Esophagus squamous epithelium (tissue), 4 donors: ENCODE measurements around the gene PDSS2.

ENCODE experiments used
- POLR2A ChIP-seq, 4 donors: fragments of 450-650 bp; IDR thresholded peaks; one replicate each; pipeline ENCODE4 v1.6.1; 2017; ENCODE audit warnings: antibody characterized with exemption in 4 of 4, mild to moderate bottlenecking in 4 of 4, moderate library complexity in 3 of 4
- TF ChIP-seq, protein P1 (sequence below), 6 experiments: fragments of 450-650 bp in 4 of 6; fragments of 200-600 bp in 2 of 6; sonication (generic) in 2 of 6; IDR thresholded peaks; one replicate each; pipeline ENCODE4 v1.5.1; 2016 to 2019; ENCODE audit warnings: antibody characterized with exemption in 6 of 6, mild to moderate bottlenecking in 4 of 6, moderate library complexity in 4 of 6

DNA sequence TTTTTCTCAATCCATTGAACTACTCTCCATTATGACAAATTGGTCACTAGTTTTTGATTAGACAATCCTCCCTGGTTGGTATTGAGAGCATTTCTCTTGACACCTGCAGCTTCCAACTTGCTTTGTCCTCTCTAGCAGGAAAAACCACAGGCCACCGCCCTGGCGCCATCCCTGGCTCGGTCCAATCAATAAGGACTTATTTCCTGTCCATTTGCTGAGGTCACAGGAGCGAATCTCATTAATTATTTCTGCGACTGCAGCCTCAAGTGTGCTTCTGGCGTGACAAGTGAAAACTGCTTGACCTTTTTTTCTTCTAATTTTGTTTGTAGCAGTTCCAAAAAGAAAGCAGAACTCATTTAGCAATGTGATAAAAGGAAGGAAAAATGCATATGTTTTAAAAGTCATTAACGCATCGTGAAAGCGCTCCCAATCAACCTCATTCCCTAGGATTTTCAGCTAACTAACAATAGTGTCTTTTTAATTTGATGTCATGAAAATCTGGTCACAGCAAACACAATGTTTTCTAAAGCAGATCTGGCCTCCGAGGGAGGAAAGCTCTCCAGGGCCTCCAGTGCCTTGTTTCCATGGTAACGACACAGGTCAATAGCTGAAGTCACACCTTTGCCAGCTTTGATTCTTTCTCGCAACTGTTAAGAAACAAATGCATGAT, 305.1 kb downstream of the PDSS2 start:
- TF ChIP-seq, protein P1, sequence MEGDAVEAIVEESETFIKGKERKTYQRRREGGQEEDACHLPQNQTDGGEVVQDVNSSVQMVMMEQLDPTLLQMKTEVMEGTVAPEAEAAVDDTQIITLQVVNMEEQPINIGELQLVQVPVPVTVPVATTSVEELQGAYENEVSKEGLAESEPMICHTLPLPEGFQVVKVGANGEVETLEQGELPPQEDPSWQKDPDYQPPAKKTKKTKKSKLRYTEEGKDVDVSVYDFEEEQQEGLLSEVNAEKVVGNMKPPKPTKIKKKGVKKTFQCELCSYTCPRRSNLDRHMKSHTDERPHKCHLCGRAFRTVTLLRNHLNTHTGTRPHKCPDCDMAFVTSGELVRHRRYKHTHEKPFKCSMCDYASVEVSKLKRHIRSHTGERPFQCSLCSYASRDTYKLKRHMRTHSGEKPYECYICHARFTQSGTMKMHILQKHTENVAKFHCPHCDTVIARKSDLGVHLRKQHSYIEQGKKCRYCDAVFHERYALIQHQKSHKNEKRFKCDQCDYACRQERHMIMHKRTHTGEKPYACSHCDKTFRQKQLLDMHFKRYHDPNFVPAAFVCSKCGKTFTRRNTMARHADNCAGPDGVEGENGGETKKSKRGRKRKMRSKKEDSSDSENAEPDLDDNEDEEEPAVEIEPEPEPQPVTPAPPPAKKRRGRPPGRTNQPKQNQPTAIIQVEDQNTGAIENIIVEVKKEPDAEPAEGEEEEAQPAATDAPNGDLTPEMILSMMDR (IDR thresholded peaks at IDR 0.05), result no peak
- TF ChIP-seq POLR2A (IDR thresholded peaks at IDR 0.05), result no peak
